Neural progenitor cell (in vitro differentiated cells): ENCODE measurements around the gene PPL.

Experiments used
- EZH2 ChIP-seq: fragments of 200-600 bp; sonication (generic); IDR thresholded peaks from 2 replicates; pipeline ENCODE4 v1.6.1; 2017; ENCODE audit warnings: antibody characterized with exemption, mild to moderate bottlenecking, moderate library complexity
- EZH2phosphoT487 ChIP-seq: fragments of 200-600 bp; sonication (generic); IDR thresholded peaks from 2 replicates; pipeline ENCODE4 v1.6.1; 2017; ENCODE audit warnings: antibody characterized with exemption

DNA sequence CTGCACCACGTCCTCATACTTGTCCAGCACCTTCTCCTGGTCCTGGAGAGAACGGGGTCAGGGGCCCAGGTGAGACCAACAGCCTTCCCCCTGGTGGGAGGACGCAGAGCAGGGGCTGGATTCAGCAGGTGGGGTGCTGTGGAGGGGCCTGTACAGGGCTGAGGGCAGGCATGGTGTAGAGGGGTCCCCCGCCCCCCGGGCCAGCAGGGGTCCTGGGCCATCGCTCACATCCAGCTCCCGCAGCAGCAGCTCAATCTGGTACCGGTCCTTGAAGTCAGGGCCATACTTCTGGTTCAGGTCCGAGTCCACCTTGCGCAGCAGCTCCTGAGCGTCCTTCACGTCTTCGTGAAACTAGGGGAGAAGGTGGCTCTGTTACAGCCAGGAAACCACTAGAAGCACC is 41.6 kb downstream of the PPL start:
- TF ChIP-seq EZH2phosphoT487 (no peak), EZH2 (no peak)
